Activated T-helper 2 cell treated with anti-CD3 and anti-CD28 coated beads, Interferon-gamma antibody, Interleukin-2, Interleukin-4, amounts not matched to agents 10 μg/mL and 5 μg/mL and 100 μg/mL, durations not matched to agents 14 hours and 24 hours and 36 hours (primary cell): ENCODE data around the gene C1S. TPM values are rescaled to one million over a fixed set of nuclear protein-coding genes. Genes with fewer than 3 reads are reported as not detected.

ENCODE experiments used
- DNase-seq: peaks from one replicate; pipeline ENCODE4 v3.0.0; 2021; ENCODE audit warnings: low spot score
- H3K27ac Mint-ChIP-seq: one replicate; pipeline ENCODE4 v1.8.0; 2021; ENCODE audit warnings: mixed read lengths
- H3K27me3 Mint-ChIP-seq: one replicate; pipeline ENCODE4 v1.8.0; 2021; ENCODE audit warnings: low read depth, mixed read lengths
- H3K36me3 Mint-ChIP-seq: one replicate; pipeline ENCODE4 v1.8.0; 2021; ENCODE audit warnings: low read depth, mixed read lengths
- H3K4me1 Mint-ChIP-seq: one replicate; pipeline ENCODE4 v1.8.0; 2021; ENCODE audit warnings: low read depth, mixed read lengths
- H3K4me3 Mint-ChIP-seq: one replicate; pipeline ENCODE4 v1.8.0; 2021; ENCODE audit warnings: low read depth, mild to moderate bottlenecking, moderate library complexity, mixed read lengths
- H3K9me3 Mint-ChIP-seq: one replicate; pipeline ENCODE4 v1.8.0; 2021; ENCODE audit warnings: mixed read lengths
- intact Hi-C: fragments of 100-400 bp; cut with micrococcal nuclease; formaldehyde crosslinking; loops from one replicate; pipeline ENCODE4 v1.15.1; 2023
- total RNA-seq: library from RNA; stranded (reverse); gene quantifications from 2 replicates; pipeline ENCODE4 v1.2.3, GENCODE V29; 2022

C1S gene
- total RNA-seq, 1 donor from 2014 or later, result 2.6 TPM

DNA sequence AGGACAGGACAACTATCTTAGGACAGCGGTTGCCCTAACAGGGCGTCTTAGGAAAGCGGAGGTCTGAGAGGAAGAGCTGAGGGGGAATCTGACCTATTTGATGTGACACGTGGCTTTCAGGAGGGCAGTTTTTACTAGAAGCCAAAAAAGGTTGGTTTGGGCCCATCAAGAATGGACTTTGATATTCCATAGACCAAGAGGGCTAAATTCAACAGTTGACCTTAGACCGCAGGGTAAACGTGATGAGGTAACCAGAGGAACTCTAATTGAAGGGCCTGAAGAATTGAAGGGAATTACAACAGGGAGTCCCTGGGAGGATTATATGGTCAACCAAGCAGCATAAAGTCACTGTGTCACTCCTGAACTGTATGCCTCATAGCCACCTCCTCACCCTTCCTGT, 11.5 kb downstream of the C1S start:
- H3K27me3 Mint-ChIP-seq, result peaks cover 26% of the 10 kb centered on the region
- H3K36me3 Mint-ChIP-seq, result no peaks in the 10 kb centered on the region
- peaks cover 2% of the 10 kb centered on the region for H3K4me1 Mint-ChIP-seq
- no peak overlapping the region for H3K4me3 Mint-ChIP-seq
- H3K9me3 Mint-ChIP-seq, result no peaks in the 10 kb centered on the region
- intact Hi-C loops, result no loop called here
- DNase-seq, result no peak
- no peak overlapping the region for H3K27ac Mint-ChIP-seq

DNA sequence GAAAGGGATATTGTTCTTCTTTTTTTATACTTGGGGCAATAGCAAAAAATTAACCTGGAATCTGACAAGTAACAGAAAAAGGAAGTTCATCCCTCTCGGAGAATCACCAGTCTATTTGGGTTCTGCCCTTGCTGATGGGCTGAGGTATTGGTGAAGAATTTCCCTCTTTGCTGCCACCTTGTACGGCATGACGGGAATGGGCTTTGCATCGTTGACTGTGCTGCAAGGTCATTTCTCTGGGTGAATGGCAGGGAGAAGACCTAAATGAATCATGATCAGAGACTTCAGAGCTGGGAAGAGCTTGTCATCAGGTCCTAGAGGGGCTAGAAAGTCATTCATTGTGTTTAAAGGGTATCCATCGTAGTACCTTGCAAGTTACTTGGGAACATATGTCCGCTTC, 12.0 kb downstream of the C1S start:
- intact Hi-C loops, result no loop called here
- H3K4me3 Mint-ChIP-seq, result no peak overlapping the region
- H3K27me3 Mint-ChIP-seq, result peaks cover 26% of the 10 kb centered on the region
- DNase-seq, result no peak
- H3K9me3 Mint-ChIP-seq, result no peaks in the 10 kb centered on the region
- H3K27ac Mint-ChIP-seq, result no peak overlapping the region
- no peaks in the 10 kb centered on the region for H3K36me3 Mint-ChIP-seq
- H3K4me1 Mint-ChIP-seq, result peaks cover 2% of the 10 kb centered on the region

DNA sequence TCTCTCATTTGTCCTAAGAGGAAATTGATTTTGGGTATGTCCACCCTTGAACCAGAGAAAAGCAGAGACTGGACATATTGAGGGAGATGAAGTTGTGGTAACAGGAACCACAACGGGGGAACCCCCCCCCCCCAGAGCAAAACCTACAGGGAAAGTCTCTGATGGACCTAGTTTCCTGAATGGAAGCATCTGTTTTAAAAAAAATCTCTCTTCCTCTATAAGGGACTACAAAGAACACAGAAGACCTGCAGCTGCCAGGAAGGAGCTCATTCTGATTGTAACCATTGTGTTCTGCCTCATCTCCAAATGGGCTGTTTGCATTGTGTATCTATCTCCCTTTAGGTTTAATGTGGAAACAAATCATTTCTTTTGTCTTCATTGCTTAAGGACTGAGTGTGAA, 13.4 kb downstream of the C1S start:
- H3K4me3 Mint-ChIP-seq, result no peak overlapping the region

DNA sequence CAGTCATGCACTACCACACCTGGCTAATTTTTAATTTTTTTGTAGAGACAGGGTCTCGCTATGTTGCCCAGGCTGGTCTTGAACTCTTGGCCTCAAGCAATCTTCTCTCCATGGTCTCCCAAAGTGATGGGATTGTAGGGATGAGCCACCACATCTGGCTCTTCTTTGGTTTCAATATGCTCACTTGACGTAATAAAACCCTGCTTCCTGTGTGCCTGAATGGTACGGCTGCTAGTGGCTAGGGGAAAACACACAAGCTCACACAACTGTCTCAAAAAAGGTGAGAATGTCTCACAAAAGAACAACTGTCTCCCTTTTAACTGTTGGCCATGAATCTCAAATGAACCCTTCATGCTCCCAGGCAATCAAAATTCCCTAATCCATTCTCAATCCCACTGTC, 15.0 kb downstream of the C1S start:
- H3K27me3 Mint-ChIP-seq, result peaks cover 29% of the 10 kb centered on the region
- DNase-seq, result no peak
- intact Hi-C loops, result no loop called here
- peaks cover 2% of the 10 kb centered on the region for H3K4me1 Mint-ChIP-seq
- no peak overlapping the region for H3K27ac Mint-ChIP-seq
- H3K9me3 Mint-ChIP-seq, result no peaks in the 10 kb centered on the region
- H3K36me3 Mint-ChIP-seq, result no peaks in the 10 kb centered on the region
- H3K4me3 Mint-ChIP-seq, result no peak overlapping the region

More for the DNA sequence above, 13.4 kb downstream of the C1S start:
- DNase-seq, result no peak
- no peaks in the 10 kb centered on the region for H3K36me3 Mint-ChIP-seq
- H3K4me1 Mint-ChIP-seq, result peaks cover 2% of the 10 kb centered on the region
- H3K27me3 Mint-ChIP-seq, result peaks cover 29% of the 10 kb centered on the region
- no peak overlapping the region for H3K27ac Mint-ChIP-seq
- H3K9me3 Mint-ChIP-seq, result no peaks in the 10 kb centered on the region
- intact Hi-C loops, result no loop called here

DNA sequence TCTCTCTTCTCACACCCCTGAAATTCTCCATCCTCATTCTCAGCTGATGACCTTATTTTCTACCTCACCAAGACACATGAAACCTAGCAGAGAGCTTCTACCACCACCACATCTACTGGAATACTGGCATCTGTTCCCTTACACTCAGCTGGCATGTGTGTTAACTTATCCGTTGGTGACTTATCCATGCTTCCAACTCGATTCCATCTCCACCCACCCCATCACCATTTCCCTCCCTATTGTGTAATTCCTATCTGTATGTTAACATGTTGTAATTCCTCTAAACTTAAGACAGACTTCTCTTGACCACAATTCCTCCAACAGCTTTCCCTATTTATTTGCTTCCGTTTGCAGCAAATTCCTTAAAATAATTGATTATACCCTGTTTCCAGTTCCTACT, 15.4 kb downstream of the C1S start:
- Mint-ChIP-seq H3K4me1 (peaks cover 2% of the 10 kb centered on the region), H3K27me3 (peaks cover 29% of the 10 kb centered on the region), H3K27ac (no peak overlapping the region), H3K4me3 (no peak overlapping the region), H3K36me3 (no peaks in the 10 kb centered on the region), H3K9me3 (no peaks in the 10 kb centered on the region)
- intact Hi-C loops, result no loop called here
- DNase-seq, result no peak

DNA sequence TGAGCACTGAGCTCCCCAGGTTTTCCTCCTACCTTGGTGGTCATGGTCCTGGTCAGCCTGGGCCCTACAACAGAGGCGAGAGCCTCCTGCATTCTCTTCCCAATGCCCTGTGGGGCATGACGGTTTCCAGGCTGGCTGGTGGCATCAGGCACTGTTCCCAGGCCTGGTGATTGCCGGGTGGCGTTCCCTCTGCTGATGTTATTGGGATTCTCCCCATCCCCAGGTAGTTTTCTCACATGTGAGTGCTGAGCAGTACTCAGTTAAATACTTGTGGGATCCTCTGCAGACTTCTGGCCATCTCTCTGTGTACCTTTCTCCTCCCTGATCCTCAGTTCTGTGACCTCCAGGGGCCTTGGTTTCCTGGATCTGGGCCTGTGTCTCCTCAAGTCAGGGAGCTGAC, 16.0 kb downstream of the C1S start:
- intact Hi-C loops, result no loop called here
- H3K36me3 Mint-ChIP-seq, result no peaks in the 10 kb centered on the region
- H3K4me1 Mint-ChIP-seq, result peaks cover 2% of the 10 kb centered on the region
- H3K27me3 Mint-ChIP-seq, result peaks cover 29% of the 10 kb centered on the region
- no peaks in the 10 kb centered on the region for H3K9me3 Mint-ChIP-seq
- H3K4me3 Mint-ChIP-seq, result no peak overlapping the region
- DNase-seq, result no peak
- no peak overlapping the region for H3K27ac Mint-ChIP-seq

DNA sequence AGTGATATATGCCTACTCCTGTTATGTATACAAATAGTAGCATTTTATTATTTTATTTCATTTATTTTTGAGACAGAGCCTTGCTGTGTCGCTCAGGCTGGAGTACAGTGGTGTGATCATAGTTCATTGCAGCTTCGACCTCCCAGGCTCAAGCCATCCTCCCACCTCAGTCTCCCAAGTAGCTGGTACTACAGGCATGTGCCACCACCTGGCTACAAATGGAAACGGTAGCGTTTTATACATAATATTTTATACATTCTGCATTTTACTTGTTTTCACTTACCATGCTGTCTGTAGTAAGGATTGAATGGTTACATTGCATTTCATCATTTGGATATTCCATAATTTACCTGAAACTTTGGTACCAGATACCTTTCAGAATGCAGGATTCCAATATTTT, 17.6 kb downstream of the C1S start:
- H3K36me3 Mint-ChIP-seq, result peaks cover 2% of the 10 kb centered on the region
- H3K4me1 Mint-ChIP-seq, result peaks cover 2% of the 10 kb centered on the region
- H3K27ac Mint-ChIP-seq, result no peak overlapping the region
- H3K9me3 Mint-ChIP-seq, result peaks cover 3% of the 10 kb centered on the region
- H3K27me3 Mint-ChIP-seq, result peaks cover 19% of the 10 kb centered on the region
- DNase-seq, result no peak
- intact Hi-C loops, result no loop called here
- no peak overlapping the region for H3K4me3 Mint-ChIP-seq

DNA sequence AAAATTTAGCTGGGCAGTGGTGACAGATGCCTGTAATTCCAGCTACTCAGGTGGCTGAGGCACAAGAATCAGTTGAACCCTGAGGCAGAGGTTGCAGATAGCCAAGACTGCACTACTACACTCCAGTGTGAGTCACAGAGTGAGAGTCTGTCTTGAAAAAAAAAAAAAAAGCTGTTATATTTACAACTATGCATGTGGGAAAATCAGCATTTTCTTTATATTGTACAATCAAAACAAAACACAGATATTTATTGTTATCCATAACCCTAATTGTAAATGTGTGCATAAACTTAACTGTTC, 19.3 kb downstream of the C1S start:
- Mint-ChIP-seq H3K4me1 (peaks cover 2% of the 10 kb centered on the region), H3K36me3 (peaks cover 5% of the 10 kb centered on the region), H3K9me3 (peaks cover 6% of the 10 kb centered on the region), H3K4me3 (no peak overlapping the region), H3K27ac (no peak overlapping the region), H3K27me3 (peaks cover 13% of the 10 kb centered on the region)
- DNase-seq, result no peak
- intact Hi-C loops, result no loop called here

DNA sequence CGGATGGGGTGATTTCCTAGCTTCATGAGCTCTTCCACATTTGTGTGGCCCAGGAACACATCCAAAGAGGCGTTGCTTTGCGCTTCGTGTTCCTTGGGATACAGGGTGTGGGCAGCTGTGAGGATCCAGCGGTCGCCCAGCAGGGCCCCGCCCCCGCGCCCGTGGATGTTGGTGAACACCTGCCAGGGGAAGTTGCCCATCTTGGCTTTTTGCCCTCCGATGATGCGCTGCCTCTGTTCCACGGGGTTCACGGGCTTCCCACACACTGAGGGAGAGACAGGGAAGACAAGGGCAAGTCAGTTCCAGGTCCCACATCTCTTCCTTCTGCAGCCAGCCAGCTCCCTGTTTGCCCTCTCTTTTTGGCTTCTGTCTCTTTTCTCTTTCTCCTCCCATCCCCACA, 20.5 kb downstream of the C1S start:
- DNase-seq, result no peak
- peaks cover 6% of the 10 kb centered on the region for H3K9me3 Mint-ChIP-seq
- peaks cover 5% of the 10 kb centered on the region for H3K27me3 Mint-ChIP-seq
- H3K36me3 Mint-ChIP-seq, result peaks cover 5% of the 10 kb centered on the region
- intact Hi-C loops, result no loop called here
- no peak overlapping the region for H3K4me3 Mint-ChIP-seq
- no peak overlapping the region for H3K27ac Mint-ChIP-seq
- no peaks in the 10 kb centered on the region for H3K4me1 Mint-ChIP-seq

DNA sequence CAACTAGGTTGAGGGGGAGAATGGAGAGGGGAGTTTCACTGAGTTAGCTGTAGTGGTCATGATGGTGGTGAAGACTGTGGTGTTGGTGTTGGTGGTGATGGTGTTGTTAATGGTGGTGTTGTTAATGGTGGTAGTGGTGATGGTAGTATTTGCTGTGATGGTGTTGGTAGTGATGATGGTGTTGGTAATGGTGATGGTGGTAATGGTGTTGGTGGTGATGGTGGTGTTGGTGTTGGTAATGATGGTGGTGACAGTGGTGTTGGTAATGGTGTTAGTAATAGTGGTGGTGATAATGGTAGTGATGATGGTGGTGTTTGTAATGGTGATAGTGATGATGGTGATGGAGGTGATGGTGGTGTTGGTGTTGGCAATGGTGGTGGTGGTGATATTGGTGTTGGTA, 22.6 kb downstream of the C1S start:
- Mint-ChIP-seq H3K36me3 (peaks cover 5% of the 10 kb centered on the region), H3K4me1 (no peaks in the 10 kb centered on the region), H3K9me3 (peaks cover 6% of the 10 kb centered on the region), H3K27ac (no peak overlapping the region), H3K27me3 (no peaks in the 10 kb centered on the region), H3K4me3 (no peak overlapping the region)
- DNase-seq, result no peak
- intact Hi-C loops, result no loop called here

DNA sequence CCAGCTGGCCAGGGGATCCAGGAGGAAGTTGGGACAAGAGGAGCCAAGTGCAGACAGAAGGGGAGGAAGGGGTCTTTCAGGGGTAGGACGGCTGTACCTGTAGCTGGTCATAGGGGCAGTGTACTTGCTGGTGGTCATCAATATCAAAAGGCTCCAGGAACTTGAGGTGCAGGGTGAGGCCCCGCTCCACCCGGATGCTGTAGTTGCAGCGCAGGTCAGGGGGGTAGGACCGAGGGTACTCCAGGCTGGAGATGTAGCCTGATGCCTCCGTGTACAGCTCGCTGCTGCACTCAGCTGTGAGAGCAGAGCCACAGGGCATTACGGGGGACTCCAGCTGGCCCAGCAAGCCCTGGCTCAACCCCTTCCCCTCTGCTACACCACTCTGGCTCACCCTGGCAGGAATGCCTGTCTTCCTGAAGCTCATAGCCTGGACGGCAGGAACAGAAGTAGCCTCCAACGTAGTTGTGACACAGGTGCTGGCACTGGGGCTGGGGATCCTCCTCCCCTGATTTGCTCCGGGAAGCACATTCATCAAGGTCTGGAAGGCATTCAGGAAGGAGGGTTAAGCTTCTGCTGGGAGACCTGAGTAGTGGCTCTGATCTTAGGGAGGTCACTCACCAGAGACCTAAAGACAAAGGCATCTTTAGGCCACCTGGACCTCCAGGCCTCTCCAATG, 28.8 kb downstream of the C1S start:
- no peaks in the 10 kb centered on the region for H3K27me3 Mint-ChIP-seq
- H3K4me1 Mint-ChIP-seq, result peaks cover 6% of the 10 kb centered on the region
- H3K36me3 Mint-ChIP-seq, result no peaks in the 10 kb centered on the region
- intact Hi-C loops, result no loop called here
- no peak overlapping the region for H3K27ac Mint-ChIP-seq
- no peak overlapping the region for H3K4me3 Mint-ChIP-seq
- H3K9me3 Mint-ChIP-seq, result no peaks in the 10 kb centered on the region
- DNase-seq, result no peak

DNA sequence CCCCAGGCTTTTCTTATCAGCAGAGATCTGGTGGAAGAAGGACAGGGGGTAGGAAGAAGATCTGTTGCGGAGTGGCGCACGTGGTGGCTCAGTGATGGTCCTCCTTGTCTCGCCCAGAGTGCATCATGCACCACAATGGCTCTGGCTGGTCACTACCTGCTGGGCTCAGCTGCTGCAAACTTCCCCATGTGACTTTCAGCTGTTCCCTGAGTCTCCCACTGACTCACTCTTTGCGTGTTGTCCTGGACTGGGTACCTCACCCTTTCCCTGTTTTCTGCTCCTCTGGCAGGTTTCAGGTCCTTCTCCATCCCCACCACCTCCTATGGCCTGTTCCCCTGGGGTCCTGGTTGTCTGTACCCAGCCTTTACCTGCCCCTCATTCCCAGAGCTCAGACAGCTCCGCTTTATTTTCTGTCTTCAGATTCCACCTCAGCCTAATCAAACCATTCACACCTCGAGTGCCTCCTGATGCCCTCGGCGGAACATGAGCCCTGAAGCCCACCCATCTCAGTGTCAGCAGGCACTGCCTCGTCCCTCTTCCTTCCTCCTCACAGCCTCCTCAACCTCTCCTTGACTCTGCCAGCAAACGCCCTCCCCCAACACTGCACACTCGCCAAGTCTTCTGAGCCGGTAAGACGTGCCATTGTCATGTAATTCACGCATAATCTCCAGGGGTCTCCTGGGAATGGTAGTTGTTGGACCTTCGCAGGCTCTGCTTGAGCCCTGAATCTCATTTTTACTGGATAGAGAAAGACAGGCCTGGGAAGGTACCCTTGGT, 29.9 kb downstream of the C1S start:
- no peak for DNase-seq
- intact Hi-C loops, result no loop called here
- no peak overlapping the region for H3K27ac Mint-ChIP-seq
- no peaks in the 10 kb centered on the region for H3K9me3 Mint-ChIP-seq
- H3K4me1 Mint-ChIP-seq, result peaks cover 6% of the 10 kb centered on the region
- H3K4me3 Mint-ChIP-seq, result no peak overlapping the region
- H3K27me3 Mint-ChIP-seq, result no peaks in the 10 kb centered on the region
- H3K36me3 Mint-ChIP-seq, result no peaks in the 10 kb centered on the region

DNA sequence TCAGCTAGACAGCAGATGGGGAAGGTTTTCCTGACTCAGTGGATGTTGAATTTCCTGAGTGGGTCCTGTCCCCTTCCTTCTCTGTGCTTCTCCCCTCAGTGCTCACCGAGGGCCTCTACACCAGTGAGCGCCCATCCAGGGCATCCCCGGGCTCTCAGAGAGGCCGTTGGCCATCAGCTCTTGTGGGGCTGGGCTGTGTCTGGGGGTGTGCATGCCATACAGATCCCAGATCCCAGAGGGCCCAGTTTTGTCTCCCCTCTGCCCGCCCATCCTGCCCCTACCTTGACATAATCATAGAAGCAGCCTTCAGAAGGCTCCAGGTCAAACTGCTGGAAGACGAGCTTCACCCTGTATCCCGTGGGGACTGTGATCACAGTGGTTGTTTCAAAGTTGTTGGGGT, 30.7 kb downstream of the C1S start:
- H3K27ac Mint-ChIP-seq, result no peak overlapping the region
- DNase-seq, result no peak
- H3K4me3 Mint-ChIP-seq, result no peak overlapping the region
- no peaks in the 10 kb centered on the region for H3K36me3 Mint-ChIP-seq
- no peaks in the 10 kb centered on the region for H3K9me3 Mint-ChIP-seq
- intact Hi-C loops, result no loop called here
- peaks cover 6% of the 10 kb centered on the region for H3K4me1 Mint-ChIP-seq
- no peaks in the 10 kb centered on the region for H3K27me3 Mint-ChIP-seq
